Stimulated activated CD8-positive, alpha-beta memory T cell treated with anti-CD3 and anti-CD28 coated beads, Interleukin-15, amount 100 ng/mL, for 1 hour (primary cell): ENCODE results near the gene KCTD1.

Experiments used
- DNase-seq: peaks from one replicate; pipeline ENCODE4 v3.0.0-alpha.2; 2020; ENCODE audit warnings: low read depth

KCTD1 gene

GRCh38 chr18:26424428-26425147, 123.8 kb downstream of the KCTD1 start:
- DNase-seq = no peak

- DNase-seq = no peak
Observed at GRCh38 chr18:26422472-26423162, 125.7 kb downstream of the KCTD1 start.

DNA sequence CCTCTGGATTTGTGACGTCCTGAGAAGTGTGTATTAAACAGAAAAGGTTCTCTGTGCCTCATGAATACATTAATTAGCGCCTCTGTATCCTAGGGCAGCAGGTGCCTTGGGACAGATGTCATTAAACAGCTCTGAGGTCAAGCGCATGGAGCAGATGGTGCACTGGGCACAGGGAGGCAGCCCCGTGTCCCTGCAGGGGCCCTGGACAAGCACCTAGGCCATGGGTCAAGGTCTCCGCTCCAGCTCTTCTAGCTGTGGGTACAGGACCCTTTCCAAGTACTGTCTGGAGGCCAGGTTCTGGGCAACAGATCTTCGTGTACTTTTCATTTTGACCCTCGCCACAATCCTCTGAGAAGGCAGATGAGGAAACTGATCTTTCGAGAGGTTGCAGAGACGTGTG, 126.4 kb downstream of the KCTD1 start:
- no peak for DNase-seq

DNA sequence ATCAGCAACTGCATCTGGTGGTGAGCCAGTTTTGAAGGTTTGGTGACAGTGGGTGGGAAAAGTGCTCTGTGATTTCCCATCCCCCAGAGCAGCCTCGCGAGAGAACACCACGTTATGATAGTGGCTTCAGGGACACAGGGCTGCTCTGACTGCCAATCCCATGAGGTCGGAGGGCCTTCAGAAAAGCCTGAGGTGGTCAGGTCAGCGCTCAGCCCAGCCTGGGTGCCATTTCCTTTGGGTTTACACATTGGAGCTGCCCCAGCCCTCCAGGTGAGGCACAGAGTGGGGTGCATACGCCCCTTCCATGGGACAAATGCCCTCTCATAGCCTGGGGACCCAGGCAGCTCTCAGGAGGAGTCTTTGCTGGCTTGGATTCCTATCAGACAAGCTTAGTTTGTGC, 126.8 kb downstream of the KCTD1 start:
- DNase-seq = no peak

DNA sequence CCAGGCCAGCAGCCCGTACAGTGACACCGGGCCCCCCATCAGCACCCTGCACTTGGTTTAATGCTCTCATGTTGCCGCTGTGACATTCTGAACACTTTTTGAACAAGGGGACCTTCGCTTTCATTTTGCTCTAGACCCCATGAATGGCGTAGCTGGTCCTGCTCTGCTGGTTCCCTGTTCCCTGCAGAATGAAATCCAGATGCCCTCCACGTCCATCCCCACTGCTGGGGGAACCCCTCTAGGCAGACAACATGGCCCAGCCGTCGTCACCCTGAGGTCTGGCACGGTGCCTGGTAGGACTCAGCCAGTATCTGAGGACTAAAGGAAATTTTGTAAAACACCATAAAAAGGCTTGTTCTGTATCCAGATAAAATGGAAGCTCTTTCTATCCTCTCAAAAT, 128.6 kb downstream of the KCTD1 start:
- no peak for DNase-seq

DNA sequence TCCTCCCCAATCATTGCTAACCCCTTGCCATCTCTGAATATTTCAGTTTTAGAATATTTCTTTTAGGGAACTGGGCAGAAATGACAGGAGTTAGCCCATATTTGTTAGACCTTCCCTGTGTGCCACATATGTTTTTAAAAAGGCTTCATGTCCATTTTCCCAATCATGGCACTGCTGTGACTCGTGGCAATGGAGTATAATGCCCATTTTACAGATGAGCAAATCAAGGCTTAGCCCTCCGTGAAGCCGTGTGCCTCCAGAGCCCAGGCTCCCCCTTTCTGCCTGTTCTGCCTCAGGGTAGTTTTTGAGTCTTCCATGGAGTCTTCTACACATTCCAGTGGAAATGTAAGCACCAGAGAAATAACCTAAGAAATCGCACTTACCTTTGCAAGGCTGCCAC, 130.1 kb downstream of the KCTD1 start:
- no peak for DNase-seq

GRCh38 chr18:26417190-26417589, 131.2 kb downstream of the KCTD1 start:
- no peak for DNase-seq

DNA sequence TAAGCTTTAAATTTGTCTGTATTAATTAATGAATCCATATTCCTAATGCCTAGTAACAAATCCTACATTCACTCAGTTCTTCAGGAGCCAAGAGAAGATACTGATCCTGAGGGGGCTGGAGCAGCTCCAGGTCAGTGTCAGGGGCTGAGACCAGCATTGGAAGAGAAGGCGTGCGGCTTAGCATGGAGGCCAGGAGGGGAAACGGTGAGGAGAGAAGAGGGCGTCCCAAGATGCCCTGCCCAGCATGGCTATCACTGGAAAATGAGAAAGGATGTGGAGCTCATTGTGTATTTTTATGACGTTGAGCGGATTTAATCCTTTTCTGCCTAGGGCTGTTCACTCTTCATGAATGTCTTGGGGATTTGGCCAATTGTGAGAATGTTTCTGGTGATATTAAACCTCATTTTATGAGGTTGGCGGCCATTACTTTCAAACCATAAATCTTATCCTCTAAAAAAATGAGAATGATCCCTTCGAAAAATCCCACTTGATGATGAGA, 131.7 kb downstream of the KCTD1 start:
- no peak for DNase-seq

DNA sequence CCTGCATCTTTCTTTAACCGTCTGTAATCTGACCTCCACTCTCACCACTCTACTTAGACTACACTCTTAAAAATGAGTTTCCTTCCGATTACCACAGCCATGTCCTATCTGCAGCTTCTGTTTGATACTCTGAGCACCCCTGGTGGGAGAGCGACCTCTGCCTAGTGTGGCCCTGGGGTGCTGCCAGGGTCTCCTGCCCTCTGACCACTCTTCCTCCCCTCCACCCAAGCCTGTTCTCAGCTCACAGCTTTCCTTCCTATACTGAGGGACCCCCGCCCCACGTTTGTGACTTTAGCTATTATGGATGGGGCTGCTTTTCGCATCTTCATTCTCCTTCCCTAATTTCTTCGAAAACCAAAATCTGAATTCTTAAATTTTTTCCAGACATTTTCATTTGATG, 132.7 kb downstream of the KCTD1 start:
- no peak for DNase-seq

- no peak for DNase-seq
Observed at GRCh38 chr18:26414901-26415440, 133.4 kb downstream of the KCTD1 start.

DNA sequence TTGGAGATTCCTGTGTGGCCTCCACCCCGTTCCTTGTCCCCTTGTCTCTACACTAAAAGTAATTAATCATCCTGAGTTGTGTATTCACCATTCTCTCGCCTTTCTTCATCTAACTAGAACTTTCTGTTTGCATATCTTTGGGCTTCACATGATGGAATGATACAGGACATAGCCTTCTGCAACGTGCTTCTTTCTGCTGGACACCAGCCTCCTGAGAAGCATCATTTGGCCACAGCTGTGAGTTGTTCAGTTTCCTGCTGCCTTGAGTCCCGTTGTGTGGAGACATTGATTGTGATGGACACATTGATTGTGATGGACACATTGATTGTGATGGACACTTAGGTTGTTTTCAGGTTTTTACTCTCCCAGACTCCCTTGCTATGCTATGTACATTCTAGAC, 139.3 kb downstream of the KCTD1 start:
- DNase-seq = no peak

GRCh38 chr18:26407736-26408601, 140.4 kb downstream of the KCTD1 start:
- no peak for DNase-seq

- no peak for DNase-seq
Observed at GRCh38 chr18:26406854-26407517, 141.4 kb downstream of the KCTD1 start.

DNA sequence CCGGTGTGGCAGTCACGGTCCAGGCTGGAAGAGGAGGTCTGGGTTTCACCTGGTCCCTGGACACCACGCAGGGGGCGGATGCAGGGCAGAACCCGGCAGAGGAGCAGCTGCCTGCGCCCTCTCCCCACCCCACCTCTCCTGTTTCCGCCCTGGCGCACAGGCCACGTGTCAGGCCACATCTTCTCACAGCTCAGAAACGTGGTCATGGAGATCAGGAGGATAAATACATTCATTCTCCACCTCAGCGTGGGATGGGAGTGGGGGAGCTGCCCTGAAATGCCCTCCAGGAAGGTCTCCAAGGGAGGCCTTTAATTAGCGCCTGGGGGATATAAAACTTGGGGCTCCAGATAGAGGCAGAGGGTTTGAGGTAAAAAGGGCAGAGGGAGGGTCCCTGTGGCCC, 142.0 kb downstream of the KCTD1 start:
- DNase-seq = no peak

DNA sequence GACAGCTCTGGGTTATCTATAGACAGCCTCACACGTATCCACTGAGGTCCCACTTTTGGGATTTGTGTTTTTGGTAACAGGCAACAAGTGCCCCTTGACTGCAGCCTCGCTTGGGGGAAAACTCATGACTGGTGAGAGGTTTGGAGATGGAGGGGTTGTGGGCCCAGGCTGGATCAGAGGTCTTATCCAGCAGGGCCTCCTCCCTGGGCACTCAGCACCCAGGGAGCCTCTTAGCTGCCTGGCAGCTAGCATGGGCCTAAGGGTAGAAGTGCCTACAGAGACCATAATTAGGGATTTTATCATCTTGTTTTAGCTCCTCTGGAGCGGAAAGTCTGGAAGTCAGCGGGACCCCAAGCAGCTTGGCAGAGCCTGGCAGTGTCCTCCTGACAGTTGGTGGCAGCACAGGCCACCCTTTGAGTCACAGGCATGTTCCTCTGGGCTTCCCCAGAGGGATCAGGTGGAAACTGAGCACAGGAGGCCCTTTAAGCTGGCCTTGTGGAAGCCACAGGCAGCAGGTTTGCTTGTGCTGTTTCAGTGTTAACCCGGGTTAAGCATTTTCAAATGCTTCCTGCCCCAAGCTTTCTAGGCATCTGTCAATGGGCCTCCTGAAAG, 143.1 kb downstream of the KCTD1 start:
- no peak for DNase-seq
